KBM-7 (cell line): Measurements from ENCODE around the gene AGBL1.

Source experiments
- DNase-seq: peaks from one replicate; pipeline ENCODE4 v3.0.0-alpha.2; 2015
- in situ Hi-C: fragments of 300-500 bp; cut with MboI; formaldehyde crosslinking; loops from 2 replicates; pipeline ENCODE4 v1.14.3; 2020; ENCODE audit warnings: low sequenced_read_pairs, low pct_unique_long_range_greater_than_20kb, mixed read lengths

AGBL1 gene

GRCh38 chr15:86647810-86648440, 568.3 kb downstream of the AGBL1 start:
- no peak for DNase-seq
- in situ Hi-C loops, result no loop called here

GRCh38 chr15:86649277-86649676, 569.6 kb downstream of the AGBL1 start:
- in situ Hi-C loops, result no loop called here
- no peak for DNase-seq

- in situ Hi-C loops, result no loop called here
- DNase-seq, result peak; percentile 10
Observed at GRCh38 chr15:86650094-86650493, 570.4 kb downstream of the AGBL1 start.

- DNase-seq, result no peak
- in situ Hi-C loops, result no loop called here
Observed at GRCh38 chr15:86653344-86654197, 573.9 kb downstream of the AGBL1 start.

DNA sequence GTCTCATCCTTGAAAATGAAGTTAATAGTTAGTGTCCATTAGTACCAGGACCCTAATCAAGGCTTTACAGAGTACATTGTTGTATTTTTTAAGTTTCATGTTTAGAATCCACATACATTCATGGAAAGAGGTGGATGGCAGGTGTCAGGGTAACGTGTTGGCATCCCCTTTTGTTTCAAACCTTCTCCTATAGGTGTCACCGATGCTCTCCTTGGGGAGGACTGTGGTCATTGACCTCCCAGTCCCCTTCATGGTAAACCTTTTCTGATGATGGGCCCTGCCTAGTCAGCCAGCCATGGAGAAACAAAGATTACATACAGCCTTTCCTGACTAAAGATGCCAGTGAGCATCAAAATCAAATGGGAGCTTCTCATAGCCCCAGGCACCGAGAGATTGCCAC, 574.8 kb downstream of the AGBL1 start:
- no peak for DNase-seq
- in situ Hi-C loops, result no loop called here

- in situ Hi-C loops, result no loop called here
- no peak for DNase-seq
Observed at GRCh38 chr15:86657305-86657704, 577.6 kb downstream of the AGBL1 start.

DNA sequence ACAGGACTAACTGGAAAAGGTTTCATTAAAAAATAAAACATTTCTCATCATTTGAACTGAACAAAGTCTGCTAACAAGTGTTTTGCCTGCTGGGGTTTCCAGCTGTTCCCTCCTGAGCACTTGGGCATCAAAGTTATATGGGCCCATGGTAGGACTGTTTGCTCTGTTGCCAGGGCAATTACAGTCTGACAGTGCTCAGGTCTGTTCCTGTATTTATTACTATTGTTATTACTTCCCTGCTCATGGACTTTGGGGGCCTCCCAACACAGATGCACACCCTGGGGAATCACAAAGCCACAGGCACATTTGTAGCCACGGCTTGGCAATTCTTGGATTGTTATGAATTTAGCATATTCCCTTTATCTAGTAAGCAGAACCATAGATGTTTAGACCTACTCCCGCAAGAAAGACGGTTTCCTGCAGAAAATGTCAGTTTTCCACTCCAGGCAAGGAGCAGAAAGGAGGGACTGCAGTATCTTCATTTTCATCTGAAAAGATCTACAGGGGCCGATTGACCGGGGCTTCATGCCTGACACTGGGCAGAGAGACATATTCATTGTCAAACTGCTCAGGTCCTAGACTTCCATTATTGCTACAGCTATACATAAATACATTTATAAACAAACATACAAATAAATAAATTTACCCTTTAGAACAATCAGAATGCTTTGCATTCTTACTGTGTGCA, 580.2 kb downstream of the AGBL1 start:
- in situ Hi-C loops, result no loop called here
- no peak for DNase-seq

DNA sequence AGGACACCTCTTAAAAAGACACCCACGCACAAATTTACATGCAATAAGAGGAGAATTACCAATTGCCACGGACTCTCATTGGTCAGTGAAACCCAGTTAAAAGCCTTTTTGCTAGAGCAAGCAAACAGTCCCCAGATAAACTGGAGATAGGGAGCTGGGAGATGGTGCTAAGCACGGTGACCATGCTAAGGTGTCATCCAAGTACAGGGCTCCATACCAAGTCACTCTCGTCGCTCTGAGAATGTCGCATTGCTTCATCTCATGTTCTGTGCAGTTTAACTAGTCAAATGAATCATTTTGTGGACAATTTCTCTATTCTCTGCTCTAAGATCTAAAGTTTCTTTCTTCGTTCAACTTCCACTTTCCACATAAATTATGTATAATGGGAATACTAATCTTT, 581.9 kb downstream of the AGBL1 start:
- in situ Hi-C loops, result no loop called here
- no peak for DNase-seq

- in situ Hi-C loops, result no loop called here
- no peak for DNase-seq
Observed at GRCh38 chr15:86663304-86663703, 583.6 kb downstream of the AGBL1 start.

- in situ Hi-C loops, result no loop called here
- DNase-seq, result no peak
Observed at GRCh38 chr15:86663979-86664378, 584.3 kb downstream of the AGBL1 start.

DNA sequence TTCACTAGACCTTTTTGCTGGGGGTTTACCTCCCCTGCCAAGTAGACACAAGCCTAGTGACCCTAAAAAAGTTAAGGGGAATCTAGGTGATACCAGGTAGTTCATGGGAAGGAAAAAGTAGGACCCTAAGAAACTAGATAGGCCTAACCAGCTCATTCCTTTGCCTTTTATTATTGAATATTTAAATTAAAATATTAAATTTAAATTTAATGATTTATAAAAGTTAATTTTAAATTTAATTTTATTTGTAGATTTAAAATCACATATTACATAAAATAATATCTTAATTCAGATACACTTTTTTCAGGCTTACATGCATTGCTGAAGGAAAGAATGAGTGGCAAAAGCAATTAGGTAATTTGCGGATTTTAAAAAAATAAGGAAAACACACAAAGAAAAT, 584.9 kb downstream of the AGBL1 start:
- in situ Hi-C loops, result no loop called here
- DNase-seq, result no peak

GRCh38 chr15:86676002-86676401, 596.3 kb downstream of the AGBL1 start:
- DNase-seq, result no peak
- in situ Hi-C loops, result no loop called here

GRCh38 chr15:86677278-86677677, 597.6 kb downstream of the AGBL1 start:
- DNase-seq, result no peak
- in situ Hi-C loops, result no loop called here

DNA sequence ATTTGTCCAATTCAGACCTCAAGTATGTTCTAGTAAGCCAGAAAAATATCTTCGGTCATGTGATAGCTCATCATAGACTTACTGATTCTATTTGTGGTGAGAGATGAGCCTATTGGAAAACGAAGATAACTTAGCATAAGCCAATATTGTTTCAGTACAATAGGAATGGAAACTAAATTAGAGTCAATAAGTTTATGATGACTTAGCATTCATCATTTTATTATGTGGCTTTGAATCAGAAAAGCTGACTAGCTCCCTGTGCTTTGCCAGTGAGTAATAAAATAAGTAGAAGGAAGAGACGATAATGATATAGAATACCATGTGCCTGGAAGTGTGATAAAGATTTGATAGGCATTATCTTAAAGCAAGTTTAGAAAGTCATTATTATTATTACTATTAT, 605.6 kb downstream of the AGBL1 start:
- DNase-seq, result no peak
- in situ Hi-C loops, result no loop called here

- no peak for DNase-seq
- in situ Hi-C loops, result no loop called here
Observed at GRCh38 chr15:86689006-86689405, 609.3 kb downstream of the AGBL1 start.

DNA sequence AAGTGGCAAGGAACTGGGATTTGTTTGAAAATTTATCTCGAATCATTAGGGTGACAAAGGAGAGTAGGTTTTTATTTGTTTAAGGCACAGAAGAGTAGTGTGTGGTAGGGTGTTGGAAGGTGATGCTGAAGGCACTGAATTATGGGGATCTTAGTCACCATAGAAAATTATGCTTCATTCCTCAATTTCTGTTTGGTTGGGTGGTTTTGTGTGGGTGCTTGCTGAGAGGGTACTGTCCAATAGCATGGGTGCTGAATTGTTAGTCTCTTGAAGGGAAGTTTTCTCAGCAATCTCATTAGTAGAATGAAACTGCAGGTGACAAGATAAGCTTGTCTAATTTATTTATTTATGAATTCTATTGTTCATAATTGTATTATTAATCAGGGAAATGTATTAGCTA, 610.9 kb downstream of the AGBL1 start:
- in situ Hi-C loops, result no loop called here
- no peak for DNase-seq

DNA sequence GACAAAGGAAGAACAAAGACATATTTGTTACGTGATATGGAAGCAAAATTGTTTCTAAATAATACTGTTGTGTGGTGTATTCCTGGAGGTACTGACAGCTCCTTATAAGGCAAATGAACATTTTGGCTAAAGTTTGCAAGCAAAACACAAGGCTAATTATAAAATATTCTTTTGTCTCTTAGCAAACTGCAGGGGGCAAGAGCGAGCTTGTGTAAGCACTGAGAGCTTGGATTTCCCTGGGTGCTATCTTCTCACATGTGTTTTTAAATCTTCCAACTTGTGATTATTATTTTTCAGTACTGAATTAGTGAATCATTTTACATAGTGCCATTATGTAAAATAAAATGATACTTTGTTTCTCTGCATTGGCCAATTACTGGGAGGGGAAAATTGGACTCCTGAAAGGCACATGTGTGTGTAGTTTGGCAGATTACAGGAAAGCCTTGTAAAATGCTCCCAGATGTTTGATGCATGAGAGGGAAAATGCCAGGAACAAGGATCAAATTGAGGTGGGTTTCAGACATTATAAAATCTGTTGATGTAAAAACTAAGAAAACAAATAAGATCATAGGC, 611.5 kb downstream of the AGBL1 start:
- DNase-seq, result no peak
- in situ Hi-C loops, result no loop called here

GRCh38 chr15:86700864-86701610, 621.4 kb downstream of the AGBL1 start:
- DNase-seq, result no peak
- in situ Hi-C loops, result no loop called here

- DNase-seq, result no peak
- in situ Hi-C loops, result no loop called here
Observed at GRCh38 chr15:86701611-86701963, 621.9 kb downstream of the AGBL1 start.
